GM20000 (cell line): ENCODE data around the gene INPP5E.

ENCODE experiments used
- DNase-seq: peaks from one replicate; pipeline ENCODE4 v3.0.0; 2012; ENCODE audit warnings: low spot score
- TF ChIP-seq, protein P1 (sequence below): IDR thresholded peaks from 2 replicates; pipeline ENCODE4 v1.5.1; 2012; ENCODE audit warnings: mild to moderate bottlenecking, control low read depth; ENCODE audit errors: extremely low read depth, missing control alignments

Gene INPP5E

DNA sequence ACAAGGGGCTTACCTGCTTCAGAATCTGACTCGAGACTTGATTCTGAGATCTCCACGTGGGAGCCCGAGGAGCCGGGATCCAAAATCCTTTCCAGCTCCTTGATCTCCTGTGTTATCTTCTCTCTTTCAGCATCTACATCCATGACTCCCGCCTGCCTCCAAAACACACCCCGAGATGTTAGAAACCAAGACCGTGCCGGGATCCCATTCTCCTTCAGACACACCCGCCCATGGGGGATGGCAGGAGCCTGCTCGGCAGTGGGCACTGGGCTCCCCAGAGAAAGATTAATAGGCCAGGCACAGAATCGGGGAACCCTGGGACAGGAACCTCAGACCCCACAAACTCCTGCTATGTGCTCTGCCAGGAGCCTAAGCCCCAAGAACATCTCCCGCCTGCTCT lies 41.4 kb downstream of the INPP5E start:
- TF ChIP-seq, protein P1, sequence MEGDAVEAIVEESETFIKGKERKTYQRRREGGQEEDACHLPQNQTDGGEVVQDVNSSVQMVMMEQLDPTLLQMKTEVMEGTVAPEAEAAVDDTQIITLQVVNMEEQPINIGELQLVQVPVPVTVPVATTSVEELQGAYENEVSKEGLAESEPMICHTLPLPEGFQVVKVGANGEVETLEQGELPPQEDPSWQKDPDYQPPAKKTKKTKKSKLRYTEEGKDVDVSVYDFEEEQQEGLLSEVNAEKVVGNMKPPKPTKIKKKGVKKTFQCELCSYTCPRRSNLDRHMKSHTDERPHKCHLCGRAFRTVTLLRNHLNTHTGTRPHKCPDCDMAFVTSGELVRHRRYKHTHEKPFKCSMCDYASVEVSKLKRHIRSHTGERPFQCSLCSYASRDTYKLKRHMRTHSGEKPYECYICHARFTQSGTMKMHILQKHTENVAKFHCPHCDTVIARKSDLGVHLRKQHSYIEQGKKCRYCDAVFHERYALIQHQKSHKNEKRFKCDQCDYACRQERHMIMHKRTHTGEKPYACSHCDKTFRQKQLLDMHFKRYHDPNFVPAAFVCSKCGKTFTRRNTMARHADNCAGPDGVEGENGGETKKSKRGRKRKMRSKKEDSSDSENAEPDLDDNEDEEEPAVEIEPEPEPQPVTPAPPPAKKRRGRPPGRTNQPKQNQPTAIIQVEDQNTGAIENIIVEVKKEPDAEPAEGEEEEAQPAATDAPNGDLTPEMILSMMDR, result no peak
- no peak for DNase-seq

DNA sequence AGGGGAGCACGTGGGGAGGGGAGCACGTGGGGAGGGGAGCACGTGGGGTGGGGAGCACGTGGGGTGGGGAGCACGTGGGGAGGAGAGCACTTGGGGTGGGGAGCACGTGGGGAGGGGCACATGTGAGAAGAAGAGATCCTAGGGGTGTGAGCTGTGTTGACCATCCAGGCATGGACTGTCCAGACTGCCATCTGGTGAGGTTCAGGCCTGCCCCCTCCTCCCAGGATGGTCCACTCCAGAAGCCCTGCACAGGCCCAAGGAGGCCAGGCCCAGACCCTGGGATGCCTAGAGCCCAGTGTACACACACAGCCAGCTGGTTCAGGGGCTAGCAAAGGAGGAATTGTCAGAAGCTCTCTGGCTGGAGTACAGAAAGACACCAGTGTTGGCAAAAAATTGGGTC lies 42.0 kb downstream of the INPP5E start:
- TF ChIP-seq, protein P1, result no peak
- DNase-seq, result no peak

DNA sequence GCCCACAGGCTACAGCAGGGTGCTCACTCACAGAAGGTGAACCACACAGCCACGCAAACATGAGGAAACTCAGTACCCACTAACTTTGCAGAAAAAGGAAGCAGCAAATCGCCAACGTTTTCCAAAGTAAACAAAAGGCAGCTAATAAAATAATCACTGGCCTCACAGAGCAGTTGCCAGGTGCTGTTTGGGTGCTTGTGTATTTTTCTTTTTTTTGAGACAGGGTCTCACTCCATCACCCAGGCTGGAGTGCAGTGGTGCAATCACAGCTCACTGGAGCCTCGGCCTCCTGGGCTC lies 43.5 kb downstream of the INPP5E start:
- DNase-seq, result no peak
- TF ChIP-seq, protein P1, result no peak

DNA sequence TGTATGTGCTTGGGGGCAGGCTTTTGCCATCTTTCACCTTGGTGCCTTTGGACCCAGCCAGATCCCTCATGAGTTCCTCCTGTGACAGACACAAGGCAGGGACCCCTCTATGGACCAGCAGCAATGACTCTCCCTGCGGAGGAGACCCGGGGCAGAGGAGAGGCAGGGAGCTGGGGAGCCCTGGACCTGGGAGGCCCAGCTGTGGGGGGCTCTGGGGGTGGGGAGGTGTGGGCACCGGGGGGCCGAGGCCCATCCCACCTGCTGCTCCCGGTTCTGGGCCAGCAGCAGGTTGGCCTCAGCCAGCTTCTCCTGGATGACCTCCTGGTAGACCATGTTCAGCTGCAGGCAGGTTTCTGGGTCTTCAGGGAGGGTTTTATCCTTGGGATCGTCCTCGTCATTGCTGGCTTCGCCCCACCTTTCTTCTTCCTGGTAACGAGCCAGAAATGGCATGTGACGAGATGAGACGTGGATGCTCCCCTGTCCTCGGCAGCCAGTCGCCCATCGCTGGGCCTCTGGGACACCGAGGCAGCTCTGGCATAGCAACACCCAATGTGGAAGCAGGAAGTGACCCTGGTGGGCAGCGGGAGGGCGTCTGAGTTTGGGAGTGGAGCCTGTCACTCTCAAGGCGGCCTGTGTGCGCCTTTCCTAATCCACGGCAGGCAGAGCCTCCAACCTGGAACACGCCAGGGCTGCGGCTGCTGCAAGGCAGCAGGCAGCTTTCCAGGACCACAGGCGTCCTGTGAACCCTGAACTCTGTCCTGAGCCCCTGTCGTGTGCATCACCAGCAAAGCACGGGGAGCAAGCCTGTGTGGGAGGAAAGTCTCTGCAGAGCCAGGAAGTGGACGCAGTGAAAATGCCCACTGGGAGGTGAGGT lies 44.1 kb downstream of the INPP5E start:
- TF ChIP-seq, protein P1, result no peak

DNA sequence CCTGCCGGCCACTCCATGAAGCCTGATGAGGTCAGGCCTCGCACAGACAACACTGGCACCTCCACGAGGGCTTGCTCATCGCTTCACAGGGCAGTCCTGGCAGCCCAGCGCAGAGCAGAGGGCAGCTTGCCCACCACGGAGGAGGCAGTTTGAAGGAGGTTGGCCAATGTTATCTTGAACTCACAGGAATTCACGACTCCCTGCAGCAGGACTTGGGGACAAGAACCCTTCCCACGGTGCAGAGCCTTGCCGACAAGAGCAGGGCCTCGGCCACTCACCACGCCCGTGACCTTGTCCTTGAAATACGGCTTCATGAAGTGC lies 44.7 kb downstream of the INPP5E start:
- no peak for DNase-seq
- TF ChIP-seq, protein P1, result no peak

More for the DNA sequence above, 44.1 kb downstream of the INPP5E start:
- no peak for DNase-seq

DNA sequence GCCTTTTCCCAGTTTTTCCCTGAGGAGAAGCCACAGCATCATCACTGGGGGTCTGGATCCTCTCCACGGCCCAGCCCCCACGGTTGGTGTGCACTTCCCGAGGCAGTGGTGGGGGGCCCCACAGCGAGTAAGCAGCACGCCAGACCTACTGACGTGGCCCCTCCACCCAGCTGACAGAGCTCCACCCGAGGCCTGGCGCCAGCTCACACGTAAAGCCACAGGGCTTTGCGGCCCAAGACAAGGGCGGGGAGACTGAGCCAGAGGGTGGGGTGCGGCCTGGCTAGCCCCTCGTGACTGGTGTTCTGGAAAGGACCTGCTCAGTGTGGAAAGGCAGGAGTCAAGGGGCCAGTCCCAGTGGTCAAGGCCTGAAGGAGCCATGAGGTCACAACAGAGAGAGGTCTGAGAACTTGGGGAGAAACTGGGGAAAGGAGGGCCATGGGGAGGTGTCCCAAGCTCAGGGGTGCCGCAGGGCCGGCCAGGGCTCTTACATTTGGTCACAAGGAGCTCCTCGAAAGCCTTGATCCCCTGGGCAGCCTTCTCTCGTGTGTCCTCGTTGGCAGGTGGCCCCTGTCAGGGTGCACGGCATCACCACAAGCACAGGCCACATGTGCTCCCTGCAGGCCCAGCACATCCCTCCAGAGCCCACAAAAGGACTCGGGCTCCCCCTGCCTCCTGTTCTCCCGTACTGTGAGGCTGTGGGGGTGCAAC lies 45.2 kb downstream of the INPP5E start:
- TF ChIP-seq, protein P1, result no peak
- no peak for DNase-seq

DNA sequence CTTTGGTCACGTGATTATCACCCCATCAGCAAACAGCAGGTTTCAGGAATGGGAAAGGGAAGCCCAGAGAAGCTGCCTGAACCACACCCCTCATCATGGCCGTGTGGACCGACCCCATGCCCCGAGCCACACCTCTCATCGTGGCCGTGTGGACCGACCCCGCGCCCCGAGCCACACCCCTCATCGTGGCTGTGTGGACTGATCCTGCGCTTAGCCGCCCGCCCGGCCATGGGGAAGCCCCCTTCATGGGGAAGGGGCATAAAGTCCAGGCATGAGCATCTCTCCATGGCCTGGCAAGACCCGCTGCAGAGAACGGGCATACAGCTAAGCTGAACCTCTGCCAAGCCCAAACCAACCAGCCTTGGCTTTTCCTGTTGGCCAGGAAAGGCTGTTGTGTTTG lies 46.1 kb downstream of the INPP5E start:
- TF ChIP-seq, protein P1, result no peak
- no peak for DNase-seq
